Measurements from ENCODE around the gene HNF1B.

The HNF1B gene

DNA sequence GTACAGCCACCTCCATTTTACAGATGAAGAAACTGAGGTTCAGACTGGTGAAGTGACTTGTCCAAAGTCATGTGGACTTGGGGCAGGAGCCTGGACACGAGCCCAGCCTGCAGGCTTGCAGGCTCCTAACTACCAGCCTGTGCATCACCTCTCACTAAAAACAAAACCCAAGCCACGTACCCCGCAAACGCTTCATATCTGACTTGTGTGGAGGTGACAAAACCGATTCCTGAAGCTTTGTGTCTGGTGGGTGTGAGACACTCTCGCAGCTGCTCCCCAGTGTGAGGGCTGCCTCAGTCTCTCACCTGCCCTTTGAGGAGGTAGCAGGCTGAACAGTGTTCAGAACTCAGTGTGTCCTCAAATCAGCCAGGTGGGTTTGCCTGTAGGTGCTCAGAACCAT lies 8.4 kb downstream of the HNF1B start:
- no peak for DNase-seq (ENCODE audit: low spot score)

DNA sequence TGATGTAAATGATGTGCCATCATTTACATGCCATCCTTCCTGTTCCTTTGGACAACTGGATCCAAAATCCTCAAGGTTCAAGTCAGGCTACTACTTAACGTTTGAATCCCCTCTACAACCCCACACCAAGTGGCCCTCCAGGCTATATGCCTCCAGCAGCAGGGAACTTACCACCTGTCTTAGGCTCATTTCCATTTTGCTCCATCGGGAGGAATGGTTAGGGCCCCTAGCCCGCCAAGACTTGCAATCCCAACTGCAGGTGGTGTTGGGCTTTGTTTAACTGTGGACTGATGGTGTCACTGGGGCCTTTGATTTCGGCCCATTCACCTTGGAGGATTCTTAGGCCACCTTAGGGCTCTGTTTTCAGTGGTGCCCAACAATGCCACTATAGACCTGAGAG lies 9.7 kb downstream of the HNF1B start:
- no peak for DNase-seq (ENCODE audit: low spot score)

DNA sequence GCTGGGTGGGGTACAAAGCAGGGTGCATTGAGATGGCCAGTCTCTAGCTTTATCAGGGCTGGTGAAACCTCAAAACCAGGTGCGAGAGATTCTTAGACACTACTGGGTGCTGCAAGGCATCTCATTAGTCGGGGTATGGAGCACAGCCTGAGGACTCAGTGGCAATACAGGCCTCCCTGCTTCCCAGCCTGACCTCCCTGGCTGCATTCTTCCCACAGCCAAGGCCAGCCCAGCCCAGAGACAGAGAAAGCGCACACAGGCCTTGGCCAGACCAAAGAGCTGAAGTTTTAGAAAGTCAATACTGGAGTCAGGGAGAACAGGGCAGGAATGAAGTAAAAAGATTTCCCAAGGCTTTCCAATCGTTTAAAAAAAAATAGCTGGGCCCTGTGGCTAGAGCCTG lies 12.5 kb downstream of the HNF1B start:
- DNase-seq (ENCODE audit: low spot score): no peak

DNA sequence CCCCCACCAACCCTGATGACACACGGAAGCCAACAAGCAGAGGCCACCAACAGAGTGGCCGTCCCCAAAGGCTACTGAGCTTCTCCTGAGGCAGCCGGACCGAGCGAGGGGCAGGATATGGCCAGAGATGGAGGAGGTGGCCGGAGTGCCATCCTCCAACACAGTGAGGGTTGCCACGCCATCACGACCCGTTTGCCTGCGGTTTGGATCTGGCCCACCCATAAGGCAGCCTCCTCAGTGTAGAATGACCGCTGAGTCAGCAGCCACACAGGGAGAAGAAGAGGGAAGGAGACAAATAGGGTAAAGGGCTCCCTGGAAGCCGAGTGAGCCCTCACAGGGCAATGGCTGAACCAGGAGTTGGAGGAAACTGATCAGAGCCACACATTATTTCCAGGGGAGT lies 13.8 kb downstream of the HNF1B start:
- DNase-seq (ENCODE audit: low spot score): no peak

DNA sequence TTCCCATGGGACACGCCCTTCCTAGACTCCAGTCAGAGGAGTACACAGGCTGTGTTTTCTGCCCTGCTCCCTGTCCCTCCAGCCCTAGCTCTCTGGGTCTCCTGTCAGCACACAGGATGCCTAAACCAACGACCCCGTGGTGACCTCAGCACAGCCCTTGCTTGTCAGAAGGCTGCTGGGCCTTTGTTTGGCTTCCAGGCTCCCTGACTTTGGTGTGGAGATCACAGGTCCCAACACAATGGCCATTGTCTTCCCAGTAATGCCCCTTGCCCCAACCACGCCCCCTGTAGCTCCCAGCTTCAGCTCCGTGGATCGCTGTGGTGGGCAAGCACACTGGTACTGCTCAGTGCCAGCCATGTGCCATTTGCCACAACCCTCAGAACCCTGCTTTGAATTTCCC lies 15.0 kb downstream of the HNF1B start:
- DNase-seq (ENCODE audit: low spot score): no peak

DNA sequence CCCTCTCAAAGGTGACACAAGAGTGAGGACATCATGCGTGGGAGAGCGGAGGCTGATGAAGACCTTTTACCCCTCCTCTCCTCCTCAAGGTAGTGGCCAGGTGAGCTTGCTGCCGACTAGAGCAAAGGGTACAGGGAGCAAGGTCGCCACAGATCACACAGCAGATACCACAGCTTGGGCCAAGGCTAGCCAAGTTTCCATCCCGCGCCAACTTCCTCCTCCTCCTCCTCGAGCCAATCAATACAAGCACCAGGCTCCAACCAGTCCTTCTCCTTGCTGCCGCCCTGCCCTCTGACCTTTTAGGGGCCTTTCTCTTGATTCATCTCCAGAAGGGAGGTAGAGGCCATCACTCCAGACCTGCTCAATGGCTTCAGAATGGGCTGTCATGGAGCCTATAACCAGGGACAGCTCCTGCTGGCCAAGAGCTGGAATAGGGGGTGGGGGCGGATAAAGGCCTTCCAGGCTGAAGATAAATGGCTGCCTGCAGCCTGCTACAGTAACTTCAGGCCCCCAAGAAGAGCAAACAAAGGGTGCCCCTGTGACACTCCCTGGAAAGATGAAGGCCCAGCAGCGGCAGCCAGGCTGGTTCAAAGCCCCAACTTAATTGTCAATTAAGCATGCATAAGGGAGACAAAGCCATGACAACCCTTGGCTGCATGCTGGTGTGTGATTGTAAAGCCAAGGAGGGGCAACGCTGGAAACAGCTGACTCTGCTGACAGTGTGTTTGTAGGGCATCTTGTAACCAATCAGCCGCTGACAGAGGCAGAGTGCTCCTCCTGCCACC lies 17.8 kb downstream of the HNF1B start:
- no peak for DNase-seq (ENCODE audit: low spot score)

DNA sequence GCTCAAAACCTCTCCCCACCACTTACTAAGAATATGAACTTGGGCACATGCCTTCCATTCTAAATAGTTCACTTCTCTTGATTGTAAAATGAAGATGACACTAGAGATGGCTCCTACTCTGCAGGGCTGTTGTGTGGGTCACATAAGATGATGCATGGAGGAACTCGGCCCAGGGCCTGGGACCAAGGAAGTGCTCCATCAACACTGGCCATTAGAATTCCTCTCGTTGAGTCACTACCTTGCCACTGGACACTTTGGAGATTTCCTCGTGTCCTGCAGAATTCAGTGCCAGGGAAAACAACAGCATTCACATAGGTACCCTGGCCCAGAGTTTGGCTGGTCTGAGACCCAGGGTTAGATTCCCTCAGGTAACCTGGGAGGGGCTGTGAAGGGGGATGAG lies 18.6 kb downstream of the HNF1B start:
- no peak for DNase-seq (ENCODE audit: low spot score)

DNA sequence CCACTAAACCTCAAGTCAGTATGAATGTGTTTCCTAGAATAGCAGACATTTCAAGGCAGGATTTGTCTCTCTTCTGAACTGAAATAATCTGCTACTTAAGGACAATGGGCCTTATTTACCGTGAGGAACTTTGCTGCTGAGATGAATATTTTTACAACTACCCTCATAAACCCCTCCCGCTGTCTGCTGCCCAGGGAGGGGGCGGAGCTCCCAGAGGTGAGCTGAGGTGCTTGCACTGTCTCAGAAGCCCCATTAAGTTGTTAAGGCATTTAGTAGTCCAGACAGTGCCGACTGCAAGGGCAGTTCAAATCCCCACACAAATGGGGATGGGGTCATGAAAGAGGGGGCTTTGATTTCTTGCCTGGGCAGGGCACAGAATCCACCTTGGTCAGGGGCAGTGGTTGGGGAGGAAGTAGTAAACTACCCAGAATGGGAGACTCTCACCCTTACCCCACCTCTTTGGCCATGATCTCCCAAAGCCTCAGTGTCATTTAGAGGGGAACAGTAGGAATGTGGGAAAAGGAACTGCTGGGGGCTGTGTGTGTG lies 19.2 kb downstream of the HNF1B start:
- no peak for DNase-seq (ENCODE audit: low spot score)

DNA sequence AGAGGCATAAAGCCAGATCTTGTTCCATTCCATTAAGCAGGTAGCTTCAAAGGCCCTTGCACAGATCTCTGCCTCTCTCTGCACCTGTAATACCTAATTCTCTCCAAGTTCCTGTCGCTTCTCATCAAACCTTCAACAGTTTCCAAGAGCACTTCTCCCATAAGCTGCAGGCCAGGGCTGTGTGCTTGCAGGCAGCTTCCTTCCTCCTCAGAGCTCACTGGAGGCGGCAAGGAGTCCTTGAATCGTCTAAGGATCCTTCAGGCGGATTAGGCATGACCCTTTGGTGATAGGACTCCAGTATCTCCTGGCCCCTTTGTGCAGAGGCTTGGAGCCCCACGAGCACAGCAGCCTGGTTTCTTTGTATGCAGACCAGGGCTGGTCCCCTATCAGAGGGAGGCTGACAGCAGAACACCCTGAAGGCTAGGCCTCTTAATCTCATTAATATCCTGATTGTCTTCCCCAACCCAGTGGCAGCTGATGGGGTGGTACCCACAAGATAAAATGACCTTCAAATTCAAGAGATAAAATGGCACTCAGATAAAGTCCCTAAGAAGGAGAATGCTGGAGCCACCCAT lies 19.8 kb downstream of the HNF1B start:
- no peak for DNase-seq (ENCODE audit: low spot score)

DNA sequence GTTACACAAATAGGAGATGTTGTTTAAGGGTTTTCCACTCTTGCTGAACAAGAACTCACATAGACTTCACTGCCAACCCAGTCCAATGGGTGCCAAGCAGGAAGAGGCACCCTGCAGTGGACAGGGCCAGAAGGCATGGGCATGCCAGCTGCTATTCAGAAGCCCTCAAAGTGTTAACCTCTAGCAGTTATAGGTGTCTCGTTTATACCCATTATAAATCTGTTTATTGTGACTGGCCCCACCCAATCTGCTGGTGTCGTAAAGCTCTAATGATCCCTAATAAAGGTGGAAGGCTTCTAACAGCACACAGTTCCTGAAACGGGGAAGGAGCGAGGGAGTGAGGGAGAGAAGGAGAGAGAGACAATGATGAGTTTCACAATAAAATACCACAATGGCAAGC lies 23.9 kb downstream of the HNF1B start:
- no peak for DNase-seq (ENCODE audit: low spot score)

DNA sequence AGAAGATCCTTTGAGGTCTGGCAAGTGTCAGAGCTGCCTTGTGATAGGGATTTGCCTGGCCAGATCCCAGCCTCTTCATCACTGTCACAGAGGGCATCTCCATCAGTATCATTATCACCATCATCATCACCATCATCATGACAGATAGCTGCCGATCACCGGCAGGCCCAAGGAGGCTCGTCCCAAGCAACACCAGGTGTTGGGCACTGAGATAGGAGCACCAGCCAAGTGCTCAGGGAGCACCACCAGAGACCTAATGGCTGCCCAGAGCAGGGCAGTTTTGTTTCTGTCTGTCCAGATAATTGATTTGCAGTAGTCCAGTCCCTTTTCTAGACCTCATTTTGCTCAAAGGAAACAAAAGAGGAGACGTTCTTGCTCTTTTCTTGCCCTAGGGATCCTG lies 25.0 kb downstream of the HNF1B start:
- no peak for DNase-seq (ENCODE audit: low spot score)

DNA sequence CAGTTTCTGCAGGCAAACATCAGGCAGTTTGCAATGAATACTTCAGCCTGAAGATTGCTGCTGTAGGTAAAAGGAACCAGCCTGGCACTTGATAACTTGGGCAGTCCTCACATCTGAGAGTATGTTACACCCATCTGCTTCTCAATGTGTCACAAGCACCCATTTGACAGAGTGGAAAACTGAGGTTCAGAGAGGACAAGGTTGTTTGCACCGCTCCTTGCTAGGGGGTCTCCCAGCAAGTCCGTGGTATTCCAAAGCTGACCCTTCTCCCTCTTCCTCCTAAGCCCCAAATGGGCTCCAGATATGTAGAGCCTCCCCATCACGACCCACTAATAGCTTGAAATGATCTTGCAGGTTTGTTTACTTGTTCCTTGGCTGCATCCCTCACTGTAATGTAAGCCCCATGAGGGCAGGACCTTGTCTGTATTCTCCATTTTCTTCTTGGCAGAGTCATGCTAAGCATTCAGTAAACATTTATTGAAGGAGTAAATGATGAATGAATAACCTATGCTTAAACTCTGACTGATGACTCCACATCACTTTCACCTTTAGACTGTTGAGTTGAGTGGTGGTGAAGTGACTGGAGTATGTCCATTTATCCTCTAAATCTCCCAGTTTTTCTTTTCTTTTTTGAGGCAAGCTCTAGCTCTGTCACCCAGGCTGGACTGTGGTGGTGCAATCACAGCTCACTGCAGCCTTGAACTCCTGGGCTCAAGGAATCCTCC lies 26.4 kb downstream of the HNF1B start:
- DNase-seq (ENCODE audit: low spot score): no peak

DNA sequence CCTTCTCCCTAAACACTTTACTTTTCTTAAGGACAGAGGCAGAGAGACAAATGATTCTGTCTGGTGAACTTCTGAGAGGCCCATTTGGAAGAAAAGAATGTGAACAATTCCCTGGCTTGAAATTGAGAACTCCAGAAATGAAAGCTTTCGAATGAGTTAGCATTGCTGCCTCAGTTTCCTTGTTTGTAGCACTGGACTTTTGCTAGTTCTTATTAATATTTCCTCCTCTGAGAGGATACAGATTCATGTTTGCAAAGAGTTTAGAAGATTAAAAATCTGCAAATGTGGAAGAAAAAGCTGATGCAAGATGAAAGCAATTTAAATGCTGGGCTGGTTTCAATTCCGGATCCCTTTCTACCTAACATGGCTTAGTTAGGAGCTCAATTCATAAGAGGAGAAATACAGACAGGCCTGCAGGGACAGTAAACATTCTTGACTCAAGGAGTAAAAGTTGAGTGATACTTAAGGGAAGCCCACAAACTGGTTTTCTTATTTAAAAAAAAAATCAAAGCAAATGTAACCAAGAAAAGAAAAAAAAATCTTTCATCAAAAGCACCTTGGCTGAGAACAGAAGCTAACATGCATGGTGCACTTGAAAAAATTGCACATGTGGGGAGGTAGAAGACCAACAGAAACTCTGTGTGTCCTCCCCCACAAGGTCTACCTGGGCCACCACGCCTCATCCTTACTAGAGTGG lies 27.1 kb downstream of the HNF1B start:
- no peak for DNase-seq (ENCODE audit: low spot score)

DNA sequence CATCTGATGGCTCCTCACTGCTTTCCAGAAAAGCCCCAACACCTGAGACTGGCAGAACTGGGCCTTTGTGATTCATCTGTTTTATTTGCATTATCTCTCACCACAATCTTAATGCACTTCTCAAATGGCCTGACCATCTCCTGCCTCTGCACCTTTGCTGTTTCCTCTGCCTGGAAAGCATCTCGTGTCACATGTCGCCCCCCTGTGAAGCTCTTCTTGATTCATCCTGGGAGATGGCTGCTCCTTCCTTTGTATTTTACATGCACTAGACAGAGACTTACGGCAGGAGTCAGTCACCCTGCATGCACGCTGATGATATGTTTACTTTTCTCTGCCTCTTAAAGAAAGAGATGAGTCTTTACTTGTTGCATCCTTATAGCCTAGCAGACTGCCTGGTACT lies 30.0 kb downstream of the HNF1B start:
- no peak for DNase-seq (ENCODE audit: low spot score)

DNA sequence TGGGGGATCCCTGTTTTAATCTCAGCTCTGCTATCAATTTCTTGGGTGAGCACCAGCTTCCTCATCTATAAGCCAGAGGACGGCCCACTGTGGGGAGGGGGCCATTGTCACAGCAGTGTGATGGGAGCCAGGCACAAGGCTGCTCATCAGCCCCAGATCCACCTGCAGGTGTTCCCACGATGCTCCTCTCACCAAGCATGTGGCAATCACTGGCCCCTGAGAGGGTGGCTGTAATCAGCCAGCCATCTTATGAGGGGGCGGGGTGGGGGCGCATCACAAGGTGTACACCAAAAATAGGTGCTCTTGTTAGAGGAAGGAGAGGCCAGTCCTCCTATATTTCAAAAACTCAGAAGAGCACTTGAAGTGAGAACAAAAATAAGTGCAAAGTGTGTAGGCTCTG lies 31.2 kb downstream of the HNF1B start:
- DNase-seq (ENCODE audit: low spot score): no peak

DNA sequence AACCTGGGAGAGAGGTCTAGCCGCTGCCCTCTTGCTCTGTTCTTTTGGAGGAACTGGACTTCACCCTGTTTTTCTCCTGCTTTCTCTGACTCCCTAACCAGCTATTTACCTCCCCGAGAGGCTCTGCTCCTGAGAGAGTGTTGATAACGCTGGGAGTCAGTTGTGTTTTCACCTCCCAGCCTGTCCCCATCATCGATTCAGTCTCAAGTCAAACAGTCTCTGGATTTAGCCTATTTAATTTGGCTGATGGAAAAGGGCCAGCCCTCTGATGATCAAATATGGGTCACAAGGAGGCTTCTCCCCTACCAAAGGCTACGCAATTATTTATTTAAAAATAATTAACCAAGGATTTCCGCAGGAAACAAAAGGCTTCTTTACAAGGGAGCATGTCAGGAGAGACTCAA lies 31.8 kb downstream of the HNF1B start:
- no peak for DNase-seq (ENCODE audit: low spot score)

DNA sequence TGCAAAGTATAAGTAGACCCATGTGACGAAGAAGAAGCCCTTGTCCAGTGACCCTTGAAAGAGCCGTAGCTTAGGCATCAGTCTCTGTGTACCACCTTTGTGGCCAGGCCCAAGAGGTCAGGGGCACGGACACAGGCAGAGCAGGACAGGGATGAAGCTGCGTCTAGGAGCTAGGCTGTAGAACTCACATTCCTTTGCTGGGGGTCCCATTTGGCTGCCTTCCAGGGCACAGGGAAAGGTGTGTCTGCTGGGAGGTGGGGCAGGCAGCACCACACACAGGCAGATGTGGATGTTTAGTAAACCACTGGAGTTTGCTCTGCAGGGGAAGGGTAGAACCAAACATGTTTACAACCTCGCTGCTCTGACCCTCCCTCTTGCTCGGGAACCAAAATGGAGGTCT lies 33.7 kb downstream of the HNF1B start:
- no peak for DNase-seq (ENCODE audit: low spot score)

DNA sequence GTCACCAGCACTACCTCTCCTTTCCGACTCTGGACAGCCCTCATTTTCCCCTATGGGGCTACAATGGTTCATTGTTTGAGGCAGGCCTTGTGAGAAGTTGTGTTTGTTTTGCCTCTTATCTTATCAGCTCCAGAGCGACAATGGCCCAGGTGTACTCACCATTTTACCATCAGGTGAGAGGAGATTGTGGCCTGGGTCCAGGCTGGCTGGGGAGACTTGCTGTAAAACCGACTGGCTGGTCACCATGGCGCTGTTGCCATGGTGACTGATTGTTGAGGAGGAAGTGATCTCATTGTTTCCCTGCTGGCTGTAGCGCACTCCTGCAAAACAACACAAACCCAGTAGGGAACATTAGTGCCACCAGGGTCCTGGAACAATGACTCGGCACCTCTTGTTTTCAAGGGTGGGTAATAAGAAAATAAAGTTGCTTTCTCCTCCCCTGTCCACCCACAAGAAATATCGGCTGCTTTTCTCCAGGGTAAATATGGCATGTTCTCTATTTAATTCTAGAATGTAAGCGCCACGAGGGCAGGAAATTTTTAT lies 34.4 kb downstream of the HNF1B start:
- peak; percentile 33 for DNase-seq (ENCODE audit: low spot score)

DNA sequence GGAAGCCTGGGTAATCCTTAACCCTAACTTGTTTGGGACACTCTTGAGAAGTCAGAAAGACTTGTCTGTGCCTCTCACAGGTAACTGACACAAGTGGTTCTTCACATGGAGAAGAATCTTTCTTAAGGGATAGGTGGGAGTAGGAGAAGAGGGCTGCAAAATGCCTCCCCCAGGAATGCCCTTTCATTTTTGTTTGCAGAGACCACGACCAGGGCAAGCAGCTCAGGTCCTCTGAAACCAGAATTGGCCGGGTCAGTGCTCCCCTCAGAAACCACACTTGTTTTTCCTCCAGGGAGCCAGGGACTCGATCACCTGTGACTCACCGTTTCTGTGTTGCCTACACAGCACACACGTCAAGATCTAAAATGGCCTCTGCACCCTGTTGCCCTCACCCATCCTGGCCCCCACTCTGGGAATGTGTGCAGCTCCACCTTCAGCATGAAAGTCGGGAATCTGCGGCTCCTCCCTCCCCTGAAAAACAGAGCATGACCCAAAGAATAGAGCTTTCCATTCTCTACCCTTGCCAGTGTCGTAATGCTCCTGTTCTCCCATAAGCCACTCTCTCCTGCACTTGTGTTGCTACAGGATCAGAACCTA lies 36.1 kb downstream of the HNF1B start:
- DNase-seq (ENCODE audit: low spot score): peak; percentile 30

DNA sequence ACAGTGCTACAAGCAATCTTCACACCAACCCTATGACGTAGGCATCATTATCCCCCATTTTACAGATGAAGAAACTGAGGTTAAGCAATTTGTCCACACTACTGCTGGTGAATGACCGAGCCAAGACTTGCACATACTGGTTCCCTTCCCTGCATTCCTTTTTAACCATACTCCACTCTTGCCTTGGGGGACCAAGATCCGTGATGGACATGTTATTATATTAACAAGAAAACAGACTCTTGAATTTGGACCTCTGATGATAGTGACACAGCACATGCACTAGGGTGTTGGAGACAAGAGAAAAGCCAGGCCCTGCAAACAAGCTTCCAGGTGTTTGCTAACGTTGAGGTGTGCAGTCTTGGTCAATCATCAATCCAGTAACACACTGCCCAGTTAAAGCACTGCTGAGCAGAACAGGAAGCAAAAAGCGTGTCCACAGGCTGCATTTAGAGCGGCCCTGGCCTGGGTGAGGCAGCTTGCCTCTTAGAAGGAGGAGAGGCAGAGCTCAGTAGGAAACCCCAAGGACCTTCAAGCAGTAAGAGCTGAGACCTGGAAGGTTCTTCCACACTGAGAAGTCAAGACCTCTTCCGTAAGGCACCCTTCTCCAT lies 36.7 kb downstream of the HNF1B start:
- no peak for DNase-seq (ENCODE audit: low spot score)

DNA sequence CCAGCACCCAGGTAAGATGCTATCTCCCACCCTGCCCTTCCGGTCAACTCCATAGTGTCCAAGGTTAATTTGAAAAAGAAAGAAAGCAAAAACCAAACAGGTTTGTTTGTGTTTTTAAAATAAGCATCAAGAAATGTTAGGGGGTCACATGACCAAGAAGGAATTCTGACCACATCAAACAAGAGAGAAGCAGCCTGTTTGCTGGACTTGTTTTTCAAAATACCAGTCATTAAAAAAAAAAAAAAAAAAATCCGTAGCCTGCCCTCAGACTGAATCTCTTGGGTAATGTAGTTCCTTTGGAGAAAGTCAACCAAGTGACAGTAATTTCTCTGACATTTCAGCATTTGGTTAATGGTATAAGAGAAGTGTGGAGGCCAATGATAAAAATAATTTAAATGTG lies 38.4 kb downstream of the HNF1B start:
- no peak for DNase-seq (ENCODE audit: low spot score)
